GM15510 (cell line): ENCODE results near the gene MYOF.

Experiments
- POLR2A ChIP-seq: IDR thresholded peaks from 3 replicates; pipeline ENCODE4 v1.6.1; 2011; ENCODE audit warnings: borderline replicate concordance; ENCODE audit not compliant: insufficient read length; ENCODE audit errors: extremely low read depth

The MYOF gene

DNA sequence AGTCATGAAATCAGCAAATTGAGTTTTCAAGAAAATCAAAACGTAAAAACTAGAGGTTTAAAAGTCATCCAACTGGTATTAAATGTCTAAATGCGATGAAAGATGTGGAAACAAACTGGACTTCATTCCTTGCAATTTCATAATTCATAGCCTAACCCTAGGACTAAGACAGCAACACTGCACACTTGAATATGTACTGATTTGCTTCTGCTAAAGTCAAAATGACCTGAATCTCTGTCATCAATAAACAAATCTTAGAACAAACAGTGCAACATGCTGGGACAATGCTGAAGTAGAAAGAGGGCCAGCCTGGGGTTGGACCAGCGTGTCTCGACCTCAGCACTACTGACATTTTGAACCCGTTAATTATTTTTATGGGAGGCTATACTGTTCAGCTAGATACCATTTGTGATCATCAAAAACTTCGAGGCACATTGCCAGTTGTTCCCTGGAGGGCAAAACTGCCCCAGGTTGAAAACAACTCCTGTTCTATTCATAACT is 47.1 kb downstream of the MYOF start:
- no peak for TF ChIP-seq POLR2A

DNA sequence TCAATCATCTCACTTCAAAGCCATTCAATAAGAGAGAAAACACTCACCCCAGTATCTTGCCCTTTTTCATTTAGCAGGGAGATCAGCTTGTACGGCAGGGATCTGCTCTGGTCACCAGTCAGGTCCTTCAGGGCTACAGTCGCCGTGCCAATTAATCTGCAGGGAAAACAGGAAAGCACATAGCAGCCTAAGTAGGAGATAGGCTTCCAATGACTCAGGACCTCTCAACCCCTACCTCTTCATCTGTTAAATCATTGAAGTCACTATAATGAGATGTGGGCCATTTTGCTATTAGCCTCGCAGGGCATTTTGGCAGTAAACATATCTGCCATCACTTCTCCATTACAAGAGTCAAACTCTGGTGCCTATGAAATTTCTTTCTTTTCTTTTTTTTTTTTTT is 50.8 kb downstream of the MYOF start:
- TF ChIP-seq POLR2A: no peak

DNA sequence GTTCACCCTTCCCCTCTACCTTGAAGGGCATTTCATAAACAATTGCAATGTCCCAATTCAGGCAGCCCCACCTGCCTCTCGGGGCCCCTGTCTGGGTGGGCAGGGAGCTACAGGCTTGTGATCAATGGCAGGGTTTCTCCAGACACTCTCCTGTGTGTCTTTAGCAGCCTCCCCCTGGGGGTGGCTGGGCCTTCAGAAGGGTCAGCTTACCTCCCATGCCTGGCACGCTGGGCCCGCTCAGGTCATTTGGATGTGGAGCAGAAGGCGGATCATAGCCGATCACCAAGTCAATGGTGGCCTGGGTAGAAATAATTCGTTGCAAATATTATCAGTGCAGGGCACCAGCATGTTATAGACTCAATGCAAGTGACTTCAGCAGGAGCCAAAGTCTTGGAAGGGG is 56.3 kb downstream of the MYOF start:
- no peak for TF ChIP-seq POLR2A

DNA sequence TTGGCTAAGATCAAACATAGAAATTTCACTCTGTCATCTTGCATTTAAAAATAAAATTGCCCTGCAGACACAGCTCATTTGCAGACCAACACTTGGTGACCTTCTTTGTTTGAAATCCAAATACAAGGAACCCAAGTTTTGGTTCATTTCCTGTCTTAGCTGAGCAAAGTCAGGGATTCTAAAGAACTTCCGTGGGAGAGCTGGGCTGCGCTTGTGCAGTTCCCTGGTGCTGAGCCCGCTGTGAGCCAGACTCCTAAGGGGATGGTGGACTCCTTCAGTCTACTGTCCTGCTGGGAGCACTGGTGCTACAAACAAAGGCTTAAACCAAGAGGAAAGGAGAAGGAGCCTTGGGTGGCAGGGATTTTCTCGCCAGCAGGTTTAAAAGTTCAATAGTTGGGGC is 60.0 kb downstream of the MYOF start:
- TF ChIP-seq POLR2A: no peak

DNA sequence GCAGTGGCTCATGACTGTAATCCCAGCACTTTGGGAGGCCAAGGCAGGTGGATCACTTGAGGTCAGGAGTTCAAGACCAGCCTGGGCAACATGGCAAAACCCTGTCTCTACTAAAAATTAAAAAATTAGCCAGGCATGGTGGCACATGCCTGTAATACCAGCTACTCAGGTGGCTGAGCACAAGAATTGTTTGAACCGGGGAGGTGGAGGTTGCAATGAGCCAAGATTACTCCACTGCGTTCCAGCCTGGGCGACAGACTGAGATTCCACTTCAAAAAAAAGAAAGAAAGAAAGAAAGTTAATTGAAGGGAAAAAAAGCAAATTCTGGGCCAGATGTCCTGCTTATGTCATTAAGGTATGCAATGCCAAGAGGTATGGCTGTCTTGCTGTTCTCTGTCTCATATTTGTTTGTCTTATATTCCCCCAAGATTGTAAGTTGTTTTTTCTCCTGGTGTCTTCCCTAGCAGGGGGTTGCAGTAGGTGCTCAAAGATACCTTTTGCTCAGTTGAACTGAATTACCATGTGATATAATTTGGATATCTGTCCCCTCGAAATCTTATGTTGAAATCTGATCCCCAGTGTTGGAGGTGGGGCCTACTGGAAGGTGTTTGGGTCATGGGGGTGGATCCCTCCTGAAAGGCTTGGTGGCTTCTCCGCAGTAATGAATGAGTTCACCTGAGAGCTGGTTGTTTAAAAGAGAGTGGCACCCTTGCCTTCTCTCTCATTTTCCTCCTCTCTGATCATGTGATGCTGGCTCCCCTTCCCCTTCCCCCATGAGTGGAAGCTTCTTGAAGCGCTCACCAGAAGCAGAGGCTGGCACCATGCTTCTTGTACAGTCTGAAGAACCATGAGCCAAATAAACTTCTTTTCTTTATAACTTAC is 60.9 kb downstream of the MYOF start:
- no peak for TF ChIP-seq POLR2A

DNA sequence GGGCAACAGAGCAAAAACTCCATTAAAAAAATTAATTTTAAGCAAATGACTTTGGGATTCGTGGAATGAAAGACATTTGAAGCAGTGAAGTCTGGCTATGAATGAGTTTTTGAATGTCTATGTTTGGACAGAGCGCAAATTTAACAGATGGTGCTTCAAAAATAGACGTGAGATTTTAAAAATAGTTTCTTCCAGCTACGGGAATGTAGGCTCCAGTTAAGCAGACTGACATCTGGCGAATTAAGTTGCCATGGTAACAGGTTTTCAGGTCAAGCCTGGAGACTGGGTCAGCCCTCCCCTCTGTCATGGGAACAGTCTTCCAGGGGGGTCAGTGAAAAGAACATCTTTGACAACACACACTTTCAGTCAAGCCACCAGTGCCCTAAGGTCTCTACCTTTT is 62.0 kb downstream of the MYOF start:
- no peak for TF ChIP-seq POLR2A

DNA sequence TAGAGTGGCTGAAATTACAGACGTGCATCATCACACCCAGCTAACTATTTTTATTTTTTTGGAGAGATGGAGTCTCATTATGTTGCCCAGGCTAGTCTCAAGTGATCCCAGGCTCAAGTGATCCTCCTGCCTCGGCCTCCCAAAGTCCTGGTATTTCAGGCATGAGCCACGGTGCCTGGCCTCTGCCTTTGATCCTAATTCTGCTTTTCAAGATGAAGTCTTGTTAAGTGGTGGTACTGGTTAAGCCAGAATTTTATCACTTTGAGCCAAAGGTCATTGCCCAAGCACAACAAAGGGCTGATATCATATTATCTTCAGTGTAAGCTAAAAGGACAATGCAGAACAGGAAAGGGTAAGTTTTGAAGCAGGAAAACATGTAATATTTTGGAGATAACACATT is 64.2 kb downstream of the MYOF start:
- TF ChIP-seq POLR2A: no peak

DNA sequence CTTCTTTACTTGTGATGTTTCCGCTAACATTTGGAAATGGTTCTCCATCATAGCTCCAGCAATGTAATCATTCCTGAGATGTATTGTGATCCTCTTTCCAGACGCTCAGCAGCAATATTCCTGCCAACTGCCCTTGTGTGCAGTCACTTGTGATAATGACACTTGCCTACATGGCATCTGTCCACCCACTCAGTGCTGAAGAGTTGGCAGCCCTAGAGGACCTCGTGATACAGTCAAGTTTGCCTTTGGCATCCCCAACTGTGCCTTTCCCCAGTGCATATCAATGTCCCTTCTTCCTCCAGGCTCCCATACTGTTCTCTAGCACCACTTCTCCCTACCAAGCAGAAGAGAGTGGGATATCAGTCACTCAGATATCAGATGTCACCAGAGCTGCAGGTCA is 64.9 kb downstream of the MYOF start:
- no peak for TF ChIP-seq POLR2A

DNA sequence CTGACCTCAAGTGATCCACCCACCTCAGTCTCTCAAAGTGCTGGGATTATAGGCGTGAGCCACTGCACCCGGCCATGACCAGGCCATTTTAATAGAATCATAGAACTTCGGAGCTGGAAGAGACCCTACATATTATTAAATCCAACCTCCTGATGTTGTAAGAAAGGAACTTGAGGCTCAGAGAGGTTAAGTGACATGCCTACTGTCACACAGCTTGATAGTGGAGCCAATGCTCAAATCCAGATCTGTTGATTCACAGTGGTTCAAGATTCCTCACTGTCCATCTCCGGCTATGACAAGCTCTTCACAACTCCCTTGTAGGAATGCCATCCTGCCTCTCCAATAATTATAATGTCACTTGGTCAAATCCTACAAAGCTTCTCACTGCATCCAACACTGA is 65.3 kb downstream of the MYOF start:
- TF ChIP-seq POLR2A: no peak

DNA sequence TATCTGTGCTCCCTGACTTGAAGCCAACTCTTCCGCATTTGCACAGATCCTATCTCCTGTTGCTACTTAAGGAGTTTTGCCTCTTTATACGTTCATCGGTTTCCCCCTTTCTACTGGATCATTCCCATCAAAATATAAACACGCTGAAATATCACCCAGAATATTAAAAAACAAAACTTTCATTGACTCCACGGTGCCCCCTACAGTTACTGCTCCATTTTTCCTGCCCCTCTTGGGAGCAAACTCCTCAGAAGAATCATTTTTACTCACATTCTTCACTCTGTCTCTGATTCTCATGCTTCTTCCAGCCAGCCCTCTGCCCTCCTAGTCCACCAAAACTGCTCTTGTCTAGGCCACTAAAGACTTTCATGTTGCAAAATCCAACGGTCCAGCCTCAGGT is 66.4 kb downstream of the MYOF start:
- no peak for TF ChIP-seq POLR2A

DNA sequence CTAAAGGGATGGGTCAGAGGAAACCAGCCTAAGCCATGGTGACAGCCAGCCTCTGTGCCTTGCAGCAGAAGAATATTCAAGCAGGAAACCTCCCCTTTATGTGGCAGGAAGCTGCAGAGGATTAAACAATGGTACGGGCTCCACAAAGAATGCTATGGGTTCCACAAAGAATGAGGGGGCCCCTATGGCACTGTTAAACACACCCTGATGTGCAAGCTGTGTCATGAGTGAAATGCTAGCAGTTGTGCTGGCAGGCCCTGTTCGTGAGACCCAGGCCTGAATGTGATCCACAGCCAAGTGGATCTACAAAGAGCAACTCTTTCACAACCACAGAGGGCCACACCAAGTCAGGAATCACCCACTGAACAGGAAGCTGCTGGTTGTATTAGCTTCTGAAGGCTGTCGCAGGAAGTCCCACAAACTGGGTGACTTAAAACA is 68.9 kb downstream of the MYOF start:
- no peak for TF ChIP-seq POLR2A

DNA sequence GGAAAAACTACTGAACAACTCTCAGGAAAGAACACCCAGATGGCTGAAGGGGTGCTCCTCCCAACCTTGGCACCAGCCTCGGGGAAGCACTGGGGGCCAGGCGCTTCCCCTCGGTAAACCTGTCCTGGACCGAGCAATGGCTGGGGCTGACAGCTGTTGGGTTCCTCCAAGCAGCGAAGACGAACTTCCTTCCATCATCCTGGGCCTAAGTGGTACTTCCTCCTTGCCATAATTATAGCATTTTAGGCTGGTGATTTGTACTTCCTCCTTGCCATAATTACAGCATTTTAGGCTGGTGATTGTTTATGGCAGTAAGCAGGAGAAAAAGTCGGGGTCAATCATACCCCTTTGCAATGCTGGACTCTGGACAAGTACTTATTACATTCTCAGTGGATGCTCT is 69.3 kb downstream of the MYOF start:
- no peak for TF ChIP-seq POLR2A

DNA sequence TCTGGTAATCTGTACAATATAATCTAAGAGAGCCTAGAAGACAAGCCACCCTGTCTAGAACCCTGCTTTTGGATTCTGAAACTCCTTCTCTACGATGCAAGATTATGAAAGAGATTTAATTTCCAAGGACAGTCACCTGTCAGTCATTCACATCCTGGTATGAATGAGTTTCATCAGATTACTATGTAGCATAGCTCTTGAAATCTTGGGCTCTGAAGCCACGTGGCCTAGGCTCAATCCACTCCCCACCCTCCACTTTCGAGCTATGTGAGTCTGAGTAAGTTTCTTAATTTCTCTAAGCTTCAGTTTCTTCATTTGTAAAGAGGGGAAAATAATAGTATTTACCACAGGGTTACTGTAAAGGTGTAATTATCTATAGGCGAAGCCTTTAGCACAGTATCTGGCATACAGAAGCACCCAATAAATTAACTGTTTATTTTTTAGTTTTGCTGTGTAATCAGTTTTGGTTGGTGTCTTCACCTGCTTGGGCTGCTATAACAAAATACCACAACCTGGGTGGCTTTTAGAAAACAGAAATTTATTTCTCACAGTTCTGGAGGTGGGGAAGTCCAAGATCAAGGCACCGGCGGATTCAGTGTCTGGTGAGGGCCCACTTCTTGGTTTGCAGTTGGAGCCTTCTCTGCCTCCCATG is 71.3 kb downstream of the MYOF start:
- no peak for TF ChIP-seq POLR2A

DNA sequence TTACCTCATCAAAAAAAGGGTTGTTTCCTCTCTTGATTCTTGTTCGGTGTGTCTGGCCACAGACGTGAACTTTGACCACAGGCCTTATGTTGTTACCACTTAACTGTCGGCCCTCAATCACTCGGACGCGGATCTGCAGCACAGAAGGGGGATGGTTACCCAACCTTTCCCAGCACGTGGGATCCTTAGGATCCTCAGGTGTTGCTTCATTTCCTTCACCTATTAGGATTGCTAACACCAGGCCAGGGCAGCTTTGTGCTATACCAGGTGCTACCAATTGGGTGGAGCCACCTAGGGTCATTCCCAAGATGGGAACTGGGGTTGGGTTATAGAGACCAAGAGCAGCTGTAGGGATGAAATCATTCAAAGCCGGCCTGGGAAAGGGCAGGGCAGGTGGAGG is 73.4 kb downstream of the MYOF start:
- no peak for TF ChIP-seq POLR2A

DNA sequence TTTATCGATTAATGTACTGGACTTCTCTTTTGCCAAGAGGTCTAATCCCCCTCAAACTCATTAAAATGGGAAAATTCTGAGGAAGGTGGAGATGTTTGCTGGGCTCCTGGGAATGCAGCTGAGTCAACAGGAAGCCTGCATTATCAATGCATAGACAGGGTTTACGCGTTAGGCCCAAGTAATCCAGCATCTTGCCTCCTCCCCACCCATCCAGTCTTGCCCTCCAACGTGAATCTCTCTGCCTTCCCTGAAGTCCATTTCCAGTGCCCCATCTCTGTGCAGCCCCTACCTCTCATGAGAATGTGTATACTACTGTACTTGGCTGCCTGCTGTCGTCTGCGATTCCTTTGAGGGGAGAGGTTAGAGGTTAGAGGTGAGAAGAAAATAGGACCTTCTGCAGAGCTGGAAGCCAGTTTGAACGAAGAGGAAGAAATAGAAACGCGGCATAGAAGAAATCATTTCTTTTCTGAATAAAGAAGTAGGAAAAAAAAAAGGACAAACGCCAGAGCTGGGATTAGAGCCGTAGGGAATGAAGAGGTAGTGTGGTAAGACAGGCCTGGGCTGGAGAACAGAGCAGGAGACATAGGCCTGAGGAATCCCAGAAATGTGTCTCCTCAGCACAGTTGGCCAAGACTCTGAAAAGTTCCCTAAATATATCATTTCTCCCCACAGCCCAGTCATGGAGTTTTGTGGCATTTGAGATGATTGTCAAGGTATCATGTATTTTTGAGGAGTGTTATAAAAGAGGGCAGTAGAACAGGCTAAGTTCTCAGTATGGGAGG is 75.6 kb downstream of the MYOF start:
- TF ChIP-seq POLR2A: no peak
